ENCODE measurements around the gene UNC93A.
"Not testable (repeated sequence)": the region's sequence is repeated elsewhere in the genome, so short reads cannot be mapped to it uniquely, and the experiment has no call there.

Gene UNC93A

DNA sequence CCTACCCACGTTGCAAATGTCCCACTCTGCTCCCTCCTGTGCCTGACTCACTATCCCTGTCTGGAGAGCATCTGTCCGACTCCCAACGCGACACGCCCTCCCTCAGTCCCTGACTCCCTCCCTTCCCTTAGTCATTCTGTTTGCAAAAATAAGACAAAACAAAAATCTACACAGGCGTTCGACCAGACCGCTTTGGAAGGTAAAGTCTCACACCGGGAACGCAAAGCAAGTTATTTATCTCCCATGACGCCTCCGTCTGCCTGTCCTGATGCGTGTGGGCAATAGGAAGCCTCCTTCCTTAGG, 29.6 kb downstream of the UNC93A start:
- H3K9me3 Mint-ChIP-seq; H3K36me3 Mint-ChIP-seq; ATAC-seq (ENCODE audit: low read depth); H3K27ac Mint-ChIP-seq; H3K4me3 Mint-ChIP-seq; DNase-seq (ENCODE audit: low spot score in 2 of 2); H3K4me1 Mint-ChIP-seq: not testable (repeated sequence)
- H3K27me3 Mint-ChIP-seq: peaks cover 24% of the 10 kb centered on the region

- peaks cover 25% of the 10 kb centered on the region for H3K27me3 Mint-ChIP-seq
- H3K4me1 Mint-ChIP-seq, H3K36me3 Mint-ChIP-seq: not testable (repeated sequence)
Measured at GRCh38 chr6:167321185-167321584, 30.1 kb downstream of the UNC93A start.

DNA sequence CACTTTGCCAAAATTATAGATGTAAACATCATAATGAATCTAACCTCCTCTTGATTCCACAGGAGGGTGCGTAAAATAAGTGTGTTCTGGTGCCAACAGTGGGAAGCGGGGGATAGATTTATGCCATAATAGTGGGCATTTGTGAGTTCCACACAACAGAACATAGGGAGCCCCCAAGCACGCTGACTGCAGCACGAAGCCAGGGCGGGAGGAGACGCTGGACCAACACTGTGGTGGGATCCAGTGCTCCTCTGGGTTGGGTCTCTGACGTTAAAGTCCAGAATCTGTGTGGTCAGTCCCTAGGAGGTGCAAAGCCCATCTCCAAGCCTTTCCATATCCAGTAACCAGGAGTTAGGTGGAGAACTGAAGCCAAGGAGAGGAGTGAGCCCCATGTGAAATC, 32.0 kb downstream of the UNC93A start:
- no peaks in the 10 kb centered on the region for H3K36me3 Mint-ChIP-seq
- H3K27ac Mint-ChIP-seq: no peak overlapping the region
- no peak for ATAC-seq (ENCODE audit: low read depth)
- H3K4me3 Mint-ChIP-seq: no peak overlapping the region
- no peak for DNase-seq (ENCODE audit: low spot score in 2 of 2)
- peaks cover 15% of the 10 kb centered on the region for H3K27me3 Mint-ChIP-seq
- H3K4me1 Mint-ChIP-seq: no peaks in the 10 kb centered on the region
- H3K9me3 Mint-ChIP-seq: no peaks in the 10 kb centered on the region

More at GRCh38 chr6:167321185-167321584, 30.1 kb downstream of the UNC93A start:
- H3K27ac Mint-ChIP-seq; ATAC-seq (ENCODE audit: low read depth); DNase-seq (ENCODE audit: low spot score in 2 of 2); H3K4me3 Mint-ChIP-seq; H3K9me3 Mint-ChIP-seq: not testable (repeated sequence)

DNA sequence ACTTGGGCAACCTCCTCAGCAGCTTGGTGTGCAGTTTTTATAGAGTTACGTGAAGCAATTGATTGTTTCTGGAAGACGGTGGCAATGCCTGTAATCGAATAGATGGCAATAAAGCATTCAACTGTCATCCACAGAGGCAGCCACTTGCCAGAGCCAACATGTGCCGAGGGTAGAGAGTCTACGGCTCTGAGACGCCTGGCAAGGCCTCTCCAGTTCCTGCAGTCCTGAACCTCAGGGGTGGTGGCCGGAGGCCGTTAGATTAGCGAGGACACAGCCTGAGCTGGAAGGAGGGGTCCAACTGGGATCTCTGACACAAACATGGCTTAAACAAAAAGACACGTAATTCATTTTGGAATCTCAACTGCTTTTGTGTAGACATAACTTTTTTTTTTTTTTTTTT, 33.0 kb downstream of the UNC93A start:
- no peaks in the 10 kb centered on the region for H3K4me1 Mint-ChIP-seq
- DNase-seq (ENCODE audit: low spot score in 2 of 2): no peak
- peaks cover 18% of the 10 kb centered on the region for H3K27me3 Mint-ChIP-seq
- H3K36me3 Mint-ChIP-seq: no peaks in the 10 kb centered on the region
- H3K4me3 Mint-ChIP-seq: no peak overlapping the region
- H3K27ac Mint-ChIP-seq: no peak overlapping the region
- ATAC-seq (ENCODE audit: low read depth): no peak
- no peaks in the 10 kb centered on the region for H3K9me3 Mint-ChIP-seq

- DNase-seq (ENCODE audit: low spot score in 2 of 2) (no peak), ATAC-seq (ENCODE audit: low read depth) (no peak)
- H3K36me3 Mint-ChIP-seq: no peaks in the 10 kb centered on the region
- H3K9me3 Mint-ChIP-seq: no peaks in the 10 kb centered on the region
- peaks cover 20% of the 10 kb centered on the region for H3K27me3 Mint-ChIP-seq
- H3K4me3 Mint-ChIP-seq: no peak overlapping the region
- no peaks in the 10 kb centered on the region for H3K4me1 Mint-ChIP-seq
- H3K27ac Mint-ChIP-seq: no peak overlapping the region
Measured at GRCh38 chr6:167325766-167326165, 34.7 kb downstream of the UNC93A start.

DNA sequence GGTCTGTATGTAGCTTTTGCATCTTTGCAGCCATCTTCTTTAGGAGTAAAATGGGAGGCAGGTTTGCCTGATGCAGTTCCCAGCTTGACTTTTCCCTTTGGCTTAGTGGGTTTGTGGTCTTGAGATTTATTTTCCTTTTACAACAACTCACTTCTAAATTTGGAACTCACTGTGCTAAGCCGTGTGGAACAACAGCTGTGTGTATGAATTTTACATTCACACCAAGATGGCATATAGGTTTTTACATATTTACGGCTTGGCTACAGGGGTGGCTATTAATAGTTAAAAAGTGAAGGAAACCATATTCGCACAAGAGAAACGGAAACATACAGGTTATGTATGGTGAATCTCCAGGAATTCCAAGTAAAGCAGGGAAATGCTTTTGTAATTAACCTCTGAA, 36.3 kb downstream of the UNC93A start:
- H3K4me1 Mint-ChIP-seq: no peaks in the 10 kb centered on the region
- H3K36me3 Mint-ChIP-seq: no peaks in the 10 kb centered on the region
- no peak overlapping the region for H3K27ac Mint-ChIP-seq
- ATAC-seq (ENCODE audit: low read depth): no peak
- no peak overlapping the region for H3K4me3 Mint-ChIP-seq
- H3K9me3 Mint-ChIP-seq: no peaks in the 10 kb centered on the region
- no peak for DNase-seq (ENCODE audit: low spot score in 2 of 2)
- peaks cover 17% of the 10 kb centered on the region for H3K27me3 Mint-ChIP-seq

- no peaks in the 10 kb centered on the region for H3K9me3 Mint-ChIP-seq
Measured at GRCh38 chr6:167328086-167328485, 37.0 kb downstream of the UNC93A start.

GRCh38 chr6:167329014-167329413, 37.9 kb downstream of the UNC93A start:
- H3K4me1 Mint-ChIP-seq: no peaks in the 10 kb centered on the region
- DNase-seq (ENCODE audit: low spot score in 2 of 2) (no peak), ATAC-seq (ENCODE audit: low read depth) (no peak)
- no peak overlapping the region for H3K27ac Mint-ChIP-seq
- H3K36me3 Mint-ChIP-seq: no peaks in the 10 kb centered on the region
- peaks cover 13% of the 10 kb centered on the region for H3K27me3 Mint-ChIP-seq
- H3K9me3 Mint-ChIP-seq: no peaks in the 10 kb centered on the region
- H3K4me3 Mint-ChIP-seq: no peak overlapping the region

More at GRCh38 chr6:167328086-167328485, 37.0 kb downstream of the UNC93A start:
- no peak overlapping the region for H3K4me3 Mint-ChIP-seq
- DNase-seq (ENCODE audit: low spot score in 2 of 2): no peak
- no peak overlapping the region for H3K27ac Mint-ChIP-seq
- no peak for ATAC-seq (ENCODE audit: low read depth)
- no peaks in the 10 kb centered on the region for H3K4me1 Mint-ChIP-seq
- H3K27me3 Mint-ChIP-seq: peaks cover 17% of the 10 kb centered on the region
- no peaks in the 10 kb centered on the region for H3K36me3 Mint-ChIP-seq

GRCh38 chr6:167330750-167331149, 39.6 kb downstream of the UNC93A start:
- DNase-seq (ENCODE audit: low spot score in 2 of 2) (no peak), ATAC-seq (ENCODE audit: low read depth) (no peak)
- H3K27me3 Mint-ChIP-seq: peaks cover 10% of the 10 kb centered on the region
- H3K4me1 Mint-ChIP-seq: no peaks in the 10 kb centered on the region
- no peaks in the 10 kb centered on the region for H3K36me3 Mint-ChIP-seq
- no peak overlapping the region for H3K4me3 Mint-ChIP-seq
- no peaks in the 10 kb centered on the region for H3K9me3 Mint-ChIP-seq
- no peak overlapping the region for H3K27ac Mint-ChIP-seq

DNA sequence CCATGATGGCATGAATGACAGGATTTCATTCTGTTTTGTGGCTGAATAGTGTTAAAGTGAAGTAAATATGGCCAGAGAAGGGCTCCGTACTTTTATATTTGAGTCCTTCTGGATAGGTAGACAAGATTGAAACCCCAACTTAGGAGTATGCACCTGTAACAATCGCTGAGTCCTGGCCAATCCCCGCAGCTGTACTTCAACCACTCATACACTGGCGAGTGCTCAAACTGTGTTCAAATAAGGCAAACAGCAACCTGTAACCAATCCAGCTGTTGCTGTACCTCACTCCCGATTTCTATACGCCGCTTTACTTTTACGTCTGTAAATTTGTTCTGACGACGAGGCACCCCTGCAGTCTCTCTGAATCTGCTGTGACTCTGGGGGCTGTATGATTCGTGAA, 40.5 kb downstream of the UNC93A start:
- Mint-ChIP-seq H3K27me3 (peaks cover 10% of the 10 kb centered on the region), H3K27ac (no peak overlapping the region), H3K4me1 (no peaks in the 10 kb centered on the region), H3K9me3 (no peaks in the 10 kb centered on the region), H3K36me3 (no peaks in the 10 kb centered on the region), H3K4me3 (no peak overlapping the region)
- no peak for DNase-seq (ENCODE audit: low spot score in 2 of 2)
- no peak for ATAC-seq (ENCODE audit: low read depth)

- Mint-ChIP-seq H3K9me3 (peaks cover 2% of the 10 kb centered on the region), H3K4me1 (no peaks in the 10 kb centered on the region), H3K4me3 (no peak overlapping the region), H3K36me3 (no peaks in the 10 kb centered on the region), H3K27ac (no peak overlapping the region), H3K27me3 (peaks cover 13% of the 10 kb centered on the region)
- DNase-seq (ENCODE audit: low spot score in 2 of 2): no peak
- no peak for ATAC-seq (ENCODE audit: low read depth)
Measured at GRCh38 chr6:167336844-167337630, 45.9 kb downstream of the UNC93A start.

- Mint-ChIP-seq H3K4me3 (no peak overlapping the region), H3K27ac (no peak overlapping the region), H3K4me1 (no peaks in the 10 kb centered on the region), H3K9me3 (peaks cover 2% of the 10 kb centered on the region), H3K36me3 (no peaks in the 10 kb centered on the region), H3K27me3 (peaks cover 13% of the 10 kb centered on the region)
- DNase-seq (ENCODE audit: low spot score in 2 of 2) (no peak), ATAC-seq (ENCODE audit: low read depth) (no peak)
Measured at GRCh38 chr6:167337675-167338449, 46.7 kb downstream of the UNC93A start.

DNA sequence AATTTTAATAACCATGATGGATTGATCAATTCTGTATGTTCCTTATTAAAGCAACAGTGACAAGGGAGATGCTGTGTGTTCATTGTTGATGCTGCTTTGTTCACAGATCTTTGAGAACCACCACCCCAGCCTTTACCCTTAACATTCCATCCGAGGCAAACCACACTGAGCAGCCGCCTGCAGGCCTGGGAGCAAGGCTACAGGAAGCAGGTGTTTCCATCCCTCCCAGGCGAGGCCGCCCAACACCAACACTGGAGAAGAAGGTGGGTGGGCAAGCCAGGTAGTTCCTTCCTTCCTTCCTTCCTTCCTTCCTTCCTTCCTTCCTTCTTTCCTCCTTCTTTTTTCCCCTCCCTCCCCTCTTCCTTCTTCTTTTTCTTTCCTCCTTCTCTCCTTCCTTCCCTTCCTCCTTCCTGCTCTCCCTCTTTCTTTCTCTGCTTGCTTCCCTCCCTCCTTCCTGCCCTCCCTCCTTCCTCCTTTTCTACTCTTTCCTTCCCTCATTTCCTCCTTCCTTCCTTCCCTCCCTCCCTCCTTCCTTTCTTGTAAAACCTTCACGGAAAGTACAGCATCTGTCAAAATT, 47.5 kb downstream of the UNC93A start:
- Mint-ChIP-seq H3K4me3 (no peak overlapping the region), H3K36me3 (no peaks in the 10 kb centered on the region), H3K4me1 (no peaks in the 10 kb centered on the region), H3K27me3 (peaks cover 14% of the 10 kb centered on the region), H3K27ac (no peak overlapping the region), H3K9me3 (peaks cover 2% of the 10 kb centered on the region)
- ATAC-seq (ENCODE audit: low read depth) (no peak), DNase-seq (ENCODE audit: low spot score in 2 of 2) (no peak)

DNA sequence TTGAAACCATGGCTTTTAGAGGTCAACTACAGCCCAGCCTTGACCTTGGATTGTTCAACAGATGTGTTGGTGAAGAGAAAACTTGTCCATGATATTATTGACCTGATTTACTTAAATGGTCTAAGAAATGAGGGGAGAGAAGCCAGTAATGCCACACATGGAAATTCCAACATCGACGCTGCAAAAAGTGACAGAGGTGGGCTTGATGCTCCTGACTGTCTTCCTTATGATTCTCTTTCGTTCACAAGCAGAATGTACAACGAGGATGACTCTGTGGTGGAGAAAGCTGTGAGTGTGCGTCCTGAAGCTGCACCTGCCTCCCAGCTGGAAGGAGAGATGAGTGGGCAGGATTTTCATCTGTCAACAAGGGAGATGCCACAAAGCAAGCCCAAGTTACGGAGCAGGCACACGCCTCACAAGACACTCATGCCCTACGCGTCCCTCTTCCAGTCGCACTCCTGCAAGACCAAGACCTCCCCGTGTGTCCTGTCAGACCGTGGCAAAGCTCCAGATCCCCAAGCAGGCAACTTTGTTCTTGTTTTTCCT, 50.0 kb downstream of the UNC93A start:
- H3K27ac Mint-ChIP-seq: no peak overlapping the region
- H3K36me3 Mint-ChIP-seq: no peaks in the 10 kb centered on the region
- no peak for DNase-seq (ENCODE audit: low spot score in 2 of 2)
- ATAC-seq (ENCODE audit: low read depth): no peak
- peaks cover 2% of the 10 kb centered on the region for H3K9me3 Mint-ChIP-seq
- H3K4me1 Mint-ChIP-seq: no peaks in the 10 kb centered on the region
- no peak overlapping the region for H3K4me3 Mint-ChIP-seq
- H3K27me3 Mint-ChIP-seq: peaks cover 22% of the 10 kb centered on the region
